HCEC 1CT (cell line): ENCODE results near the gene TMEM147.
A peak's percentile ranks its signal among the peaks of the same experiment; 100 is the strongest.
"Not testable (repeated sequence)": the region's sequence is repeated elsewhere in the genome, so short reads cannot be mapped to it uniquely, and the experiment has no call there.

Experiments used
- DNase-seq: peaks from one replicate; pipeline ENCODE4 v3.0.0-alpha.2; 2017

Gene TMEM147

DNA sequence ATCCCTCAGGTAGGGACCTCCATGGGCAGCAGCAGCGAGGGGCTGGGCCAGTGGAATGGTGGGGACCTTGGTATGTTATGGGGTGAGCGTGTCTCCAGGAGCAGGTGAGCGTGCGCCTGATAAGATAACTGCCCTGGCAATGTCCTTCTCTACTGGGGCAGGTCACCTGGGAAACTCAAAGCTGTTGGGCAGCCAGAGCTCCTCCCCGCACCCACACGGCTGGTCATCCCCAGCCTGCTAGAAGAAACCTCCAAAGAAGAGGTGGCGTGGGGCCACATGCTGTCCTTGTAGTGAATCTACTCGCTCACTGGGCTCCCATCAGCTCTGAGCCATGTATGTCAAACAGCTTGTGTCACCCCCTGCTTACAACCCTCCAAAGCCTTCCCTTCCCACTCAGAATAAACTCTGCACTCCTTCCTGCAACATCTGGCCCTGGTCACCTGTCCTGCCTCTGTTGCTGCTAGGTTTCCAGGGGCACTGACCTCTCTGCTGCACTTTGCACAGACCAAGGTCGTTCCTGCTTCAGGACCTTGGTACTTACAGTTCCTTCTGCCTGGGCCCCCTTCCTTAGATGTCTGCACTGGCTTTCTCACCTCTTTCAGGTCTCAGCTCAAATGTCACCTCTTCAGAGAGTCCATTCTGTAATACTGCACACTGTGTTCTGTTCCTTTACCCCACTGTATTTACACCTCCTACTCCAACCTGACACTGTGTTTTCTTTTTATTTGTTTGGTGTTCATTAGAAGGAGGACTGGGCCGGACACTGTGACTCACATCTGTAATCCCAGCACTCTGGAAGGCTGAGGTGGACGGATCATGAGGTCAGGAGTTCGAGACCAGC lies 19.8 kb downstream of the TMEM147 start:
- DNase-seq: no peak

- DNase-seq: no peak
Measured at GRCh38 chr19:35566738-35567137, 21.3 kb downstream of the TMEM147 start.

- DNase-seq: no peak
Measured at GRCh38 chr19:35569281-35569781, 23.9 kb downstream of the TMEM147 start.

DNA sequence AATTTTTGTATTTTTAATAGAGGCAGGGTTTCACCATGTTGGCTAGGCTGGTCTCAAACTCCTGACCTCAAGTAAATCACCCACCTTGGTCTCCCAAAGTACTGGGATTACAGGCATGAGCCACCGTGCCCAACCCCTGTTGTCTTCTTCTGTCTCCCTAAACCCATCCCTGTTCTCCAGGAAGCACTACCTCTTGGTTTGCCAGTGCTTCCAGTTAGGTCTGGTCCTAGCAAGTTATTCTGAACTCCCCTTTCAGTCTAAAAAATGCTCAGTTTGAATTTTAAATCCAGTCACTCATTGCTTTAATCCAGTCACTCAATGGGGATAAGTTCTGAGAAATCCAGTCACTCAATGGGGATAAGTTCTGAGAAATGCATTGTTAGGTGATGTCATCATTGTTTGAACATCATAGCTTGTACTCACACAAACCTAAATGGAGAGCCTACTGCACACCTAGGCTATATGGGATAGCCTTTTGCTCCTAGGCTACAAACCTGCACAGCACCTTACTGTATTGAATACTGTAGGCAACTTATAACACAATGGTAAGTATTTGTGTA lies 26.1 kb downstream of the TMEM147 start:
- DNase-seq: no peak

- DNase-seq: no peak
Measured at GRCh38 chr19:35577918-35578317, 32.5 kb downstream of the TMEM147 start.

DNA sequence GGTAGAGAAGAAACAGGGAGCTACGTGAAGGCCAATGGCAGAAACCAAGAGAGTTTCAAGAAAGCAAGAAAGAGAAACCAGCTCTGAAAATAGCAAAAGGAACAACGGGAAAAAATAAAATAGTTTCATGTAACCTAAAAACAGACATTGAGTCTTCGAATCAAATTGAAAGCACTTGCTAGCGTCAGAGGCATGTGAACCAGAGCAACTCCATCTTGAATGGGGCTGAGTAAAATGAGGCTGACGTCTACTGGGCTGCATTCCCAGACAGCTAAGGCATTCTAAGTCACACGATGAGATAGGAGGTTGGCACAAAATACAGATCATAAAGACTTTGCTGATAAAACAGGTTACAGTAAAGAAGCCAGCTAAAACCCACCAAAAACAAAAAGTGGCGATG lies 33.3 kb downstream of the TMEM147 start:
- DNase-seq: no peak

DNA sequence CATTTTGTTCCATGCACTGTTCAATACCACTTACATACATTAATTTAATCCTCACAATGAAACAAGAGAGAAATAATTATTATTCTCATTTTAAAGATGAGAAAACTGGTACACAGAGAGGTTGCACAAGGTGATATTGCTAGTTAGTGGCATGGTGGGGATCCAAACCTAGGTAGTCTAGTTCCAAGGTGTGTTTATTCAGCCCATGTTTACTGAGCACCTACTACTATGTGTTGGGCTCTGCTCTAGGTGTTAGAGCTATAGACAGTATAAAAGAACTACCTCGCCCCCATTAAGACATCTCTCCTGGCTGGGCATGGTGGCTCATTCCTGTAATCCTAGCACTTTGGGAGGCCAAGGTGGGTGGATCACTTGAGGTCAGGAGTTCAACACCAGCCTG lies 37.3 kb downstream of the TMEM147 start:
- DNase-seq: no peak

DNA sequence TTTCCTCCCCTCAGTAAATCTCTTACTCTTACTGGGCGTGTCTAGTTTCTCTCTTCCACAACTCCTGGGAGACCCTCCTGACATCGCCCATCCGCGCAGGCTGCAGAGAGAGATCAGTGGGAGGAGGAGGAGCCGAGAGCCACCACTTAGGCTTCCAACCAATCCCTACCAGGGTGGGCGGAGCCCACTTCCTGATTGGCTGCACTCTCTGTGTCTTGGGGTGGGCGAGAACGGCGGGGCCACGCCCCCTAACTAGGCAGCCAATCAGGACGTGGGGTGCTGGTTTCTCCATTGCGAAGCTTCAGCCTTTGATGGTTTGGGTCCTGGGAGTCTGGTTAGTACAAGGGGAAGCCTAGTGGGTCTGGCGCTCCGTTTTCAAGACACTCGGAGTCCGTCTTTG lies 40.4 kb downstream of the TMEM147 start, which contains the start of gene PMIS2:
TSS of gene PMIS2 (plus strand) at position 326 of the 400 bp plus-strand sequence. CDS start 87 bp downstream, outside the sequence.
- DNase-seq: no peak

DNA sequence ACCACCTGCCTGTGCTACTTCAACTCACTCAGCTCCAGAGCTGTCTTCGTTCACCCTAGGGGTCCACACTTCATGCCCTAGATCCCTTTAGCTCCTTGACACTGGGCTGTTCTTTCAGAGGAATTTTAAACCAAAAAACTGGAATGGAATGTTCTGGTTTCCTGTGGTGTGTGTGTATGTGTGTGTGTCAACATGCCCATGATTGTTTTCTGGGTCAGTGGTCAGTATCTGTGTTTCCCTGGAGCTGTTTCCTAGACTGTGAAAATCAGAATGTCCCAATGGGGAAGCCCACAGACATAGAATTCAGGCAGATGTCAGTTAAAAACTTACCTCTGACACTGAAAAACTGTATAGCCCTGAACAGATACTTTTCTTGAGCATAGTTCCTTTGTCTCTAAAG lies 41.9 kb downstream of the TMEM147 start:
- DNase-seq: no peak

- no peak for DNase-seq
Measured at GRCh38 chr19:35590875-35591274, 45.4 kb downstream of the TMEM147 start.

- peak; percentile 15 for DNase-seq
Measured at GRCh38 chr19:35592226-35592625, 46.8 kb downstream of the TMEM147 start.

DNA sequence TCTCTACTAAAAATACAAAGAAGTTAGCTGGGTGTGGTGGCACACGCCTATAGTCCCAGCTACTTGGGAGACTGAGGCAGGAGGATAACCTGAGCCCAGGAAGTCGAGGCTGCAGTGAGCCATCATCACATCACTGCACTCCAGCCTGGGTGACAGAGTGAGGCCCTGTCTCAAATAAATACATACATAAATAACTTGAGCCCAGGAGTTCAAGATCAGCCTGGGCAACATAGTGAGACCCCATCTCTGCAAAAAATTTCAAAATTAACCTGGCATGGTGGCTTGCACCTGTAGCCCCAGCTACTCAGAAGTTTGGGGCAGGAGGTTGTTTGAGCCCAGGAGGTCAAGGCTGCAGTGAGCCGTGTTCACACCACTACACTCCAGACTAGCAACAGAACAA lies 49.6 kb downstream of the TMEM147 start:
- not testable (repeated sequence) for DNase-seq

- DNase-seq: no peak
Measured at GRCh38 chr19:35595928-35596327, 50.5 kb downstream of the TMEM147 start.

DNA sequence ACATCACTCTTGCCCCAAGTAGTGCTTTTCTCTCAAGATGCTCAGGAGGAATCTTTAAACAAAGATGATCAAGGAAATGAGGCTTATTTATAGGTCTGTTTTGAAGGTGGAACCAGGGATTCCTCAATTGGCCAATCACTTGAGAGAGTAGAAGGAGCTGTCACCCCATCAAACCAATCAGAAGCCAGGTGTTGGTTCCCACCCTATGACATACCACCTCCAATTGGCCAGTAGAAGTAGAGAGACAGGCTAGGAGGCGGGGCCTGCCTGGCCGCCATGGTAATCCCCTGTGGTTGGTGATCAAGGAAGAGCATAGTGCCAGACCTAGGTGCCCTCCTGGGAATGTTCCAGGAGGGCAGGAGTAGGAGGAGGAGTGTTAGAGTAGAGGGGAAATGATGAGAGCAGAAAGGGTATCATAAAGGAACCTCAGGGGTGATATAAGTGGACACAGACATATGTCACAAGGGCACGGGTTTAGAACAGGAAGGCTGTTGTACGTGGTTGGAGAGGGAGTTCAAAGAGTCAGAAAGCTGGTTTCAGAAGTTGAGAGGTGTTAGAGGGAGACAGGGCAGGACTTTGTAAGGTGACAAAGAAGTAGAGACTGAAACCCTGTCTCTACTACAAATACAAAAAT lies 51.1 kb downstream of the TMEM147 start:
- no peak for DNase-seq
